Activated CD4-positive, alpha-beta T cell treated with anti-CD3 and anti-CD28 coated beads, Interleukin-10, Interleukin-2, amounts not matched to agents 100 ng/mL and 50 ng/mL, durations not matched to agents 16 hours and 8 hours (primary cell): Measurements from ENCODE around the gene FAM90A26.
"Not testable (repeated sequence)": the region's sequence is repeated elsewhere in the genome, so short reads cannot be mapped to it uniquely, and the experiment has no call there.

Experiments used
- DNase-seq: peaks from one replicate; pipeline ENCODE4 v3.0.0-alpha.2; 2020

Gene FAM90A26, protein sequence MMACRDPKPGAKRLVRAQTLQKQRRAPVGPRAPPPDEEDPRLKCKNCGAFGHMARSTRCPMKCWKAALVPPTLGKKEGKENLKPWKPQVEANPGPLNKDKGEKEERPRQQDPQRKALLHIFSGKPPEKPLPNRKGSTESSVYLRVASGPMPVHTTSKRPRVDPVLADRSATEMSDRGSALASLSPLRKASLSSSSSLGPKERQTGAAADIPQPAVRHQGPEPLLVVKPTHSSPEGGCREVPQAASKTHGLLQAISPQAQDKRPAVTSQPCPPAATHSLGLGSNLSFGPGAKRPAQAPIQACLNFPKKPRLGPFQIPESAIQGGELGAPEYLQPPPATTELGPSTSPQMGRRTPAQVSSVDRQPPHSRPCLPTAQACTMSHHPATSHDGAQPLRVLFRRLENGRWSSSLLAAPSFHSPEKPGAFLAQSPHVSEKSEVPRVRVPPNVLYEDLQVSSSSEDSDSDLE

DNA sequence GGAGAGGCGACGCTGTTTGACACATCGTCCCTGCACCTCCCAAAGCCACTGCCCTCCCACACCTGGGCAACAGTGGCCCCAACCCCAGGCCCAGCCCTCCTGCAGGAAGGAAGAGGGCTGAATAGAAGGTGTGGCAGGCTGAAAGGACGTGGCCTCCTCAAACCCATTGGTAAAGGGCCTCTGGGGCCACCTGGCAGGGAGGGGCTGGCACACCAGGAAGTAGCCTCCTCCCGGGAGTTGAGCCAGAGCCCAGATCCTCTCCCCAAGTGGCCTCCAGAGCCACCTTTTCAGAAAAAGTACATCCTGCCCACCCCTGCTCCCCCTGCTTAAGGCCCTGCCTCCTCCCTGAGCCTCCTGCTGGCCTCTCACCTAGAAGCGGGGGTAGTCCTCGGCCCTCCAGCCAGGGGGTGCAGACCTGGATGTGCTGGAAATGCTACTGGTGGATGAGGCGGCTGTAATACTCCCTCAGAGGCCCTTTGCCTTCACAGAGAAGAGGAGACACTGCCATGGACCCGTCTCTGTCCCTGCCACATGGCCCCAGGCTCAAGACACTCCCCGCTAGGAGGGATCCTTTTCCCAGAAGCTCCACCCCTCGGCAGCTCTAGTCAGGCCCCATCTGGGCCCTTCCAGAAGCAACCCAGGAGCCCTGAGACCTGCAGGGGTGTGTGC, at the start of gene FAM90A26:
TSS of gene FAM90A26 (plus strand) at position 619 of the 669 bp plus-strand sequence. CDS start 2,764 bp downstream, outside the sequence.
- not testable (repeated sequence) for DNase-seq

DNA sequence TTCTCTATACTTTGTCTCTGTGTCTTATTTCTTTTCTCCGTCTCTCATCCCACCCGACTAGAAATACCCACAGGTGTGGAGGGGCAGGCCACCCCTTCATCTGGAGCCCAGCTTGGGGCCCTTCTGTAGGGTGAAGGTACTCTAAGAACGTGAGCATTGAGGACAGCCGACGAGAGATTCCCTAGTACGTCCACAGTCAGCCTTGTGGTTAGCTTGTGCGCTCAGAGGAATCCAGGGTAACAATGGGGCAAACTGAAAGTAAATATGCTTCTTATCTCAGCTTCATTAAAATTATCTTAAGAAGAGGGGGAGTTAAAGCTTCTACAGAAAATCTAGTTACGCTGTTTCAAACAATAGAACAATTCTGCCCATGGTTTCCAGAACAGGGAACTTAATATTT, 47.5 kb upstream of the FAM90A26 start:
- not testable (repeated sequence) for DNase-seq

DNA sequence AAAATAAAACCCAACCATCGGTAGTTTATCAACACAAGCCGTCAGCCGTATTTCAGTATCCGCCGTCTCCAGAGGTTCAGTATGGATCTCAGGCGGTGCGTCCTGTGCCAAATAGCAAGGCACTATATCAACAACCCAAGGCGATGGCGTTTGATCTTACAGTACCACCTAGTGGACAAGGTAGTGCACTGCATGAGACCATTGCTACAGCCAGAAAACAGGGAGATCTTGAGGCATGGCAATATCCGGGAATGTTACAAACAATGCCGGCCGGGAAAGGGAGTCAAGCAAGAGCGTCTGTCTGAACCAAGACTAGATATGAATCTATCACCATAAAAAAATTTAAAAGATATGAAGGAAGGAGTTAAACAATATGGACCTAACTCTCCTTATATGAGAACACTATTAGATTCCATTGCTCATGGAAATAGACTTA, 46.6 kb upstream of the FAM90A26 start:
- DNase-seq: peak; percentile 56

DNA sequence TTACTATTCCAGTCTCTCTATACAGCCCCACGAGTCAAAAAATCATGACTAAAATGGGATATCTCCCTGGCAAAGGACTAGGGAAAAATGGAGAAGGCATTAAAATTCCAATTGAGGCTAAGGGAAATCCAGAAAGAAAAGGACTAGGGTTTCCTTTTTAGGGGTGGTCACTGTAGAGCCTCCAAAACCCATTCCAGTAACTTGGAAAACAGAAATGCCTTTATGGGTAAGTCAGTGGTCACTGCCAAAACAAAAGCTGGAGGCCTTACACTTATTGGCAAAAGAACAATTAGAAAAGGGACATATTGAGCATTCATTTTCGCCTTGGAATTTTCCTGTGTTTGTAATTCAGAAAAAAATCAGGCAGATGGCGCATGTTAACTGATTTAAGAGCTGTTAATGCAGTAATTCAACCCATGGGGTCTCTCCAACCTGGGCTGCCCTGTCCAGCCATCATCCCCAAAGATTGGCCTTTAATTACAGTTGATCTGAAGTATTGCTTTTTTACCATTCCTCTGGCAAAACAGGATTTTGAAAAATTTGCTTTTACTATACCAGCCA, 44.5 kb upstream of the FAM90A26 start:
- DNase-seq: not testable (repeated sequence)

DNA sequence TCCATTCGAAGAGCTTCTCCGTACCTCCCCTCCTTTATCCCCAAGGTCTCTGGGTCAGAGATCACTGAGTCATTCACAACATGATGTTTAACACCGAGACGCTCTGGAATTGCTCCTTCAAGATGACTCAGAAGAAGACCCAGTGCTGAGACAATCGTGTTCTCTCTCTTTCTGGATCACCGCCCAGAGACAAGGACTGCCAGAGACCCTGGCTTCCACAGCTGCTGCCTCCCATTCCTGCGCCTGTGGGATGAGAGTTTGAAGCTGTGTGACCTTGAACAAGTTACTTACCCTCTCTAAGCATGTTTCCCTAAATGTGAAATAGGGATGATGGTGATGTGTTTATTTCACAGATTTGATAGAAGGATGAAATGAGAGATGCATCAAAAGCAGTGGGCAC, 38.8 kb upstream of the FAM90A26 start:
- not testable (repeated sequence) for DNase-seq

DNA sequence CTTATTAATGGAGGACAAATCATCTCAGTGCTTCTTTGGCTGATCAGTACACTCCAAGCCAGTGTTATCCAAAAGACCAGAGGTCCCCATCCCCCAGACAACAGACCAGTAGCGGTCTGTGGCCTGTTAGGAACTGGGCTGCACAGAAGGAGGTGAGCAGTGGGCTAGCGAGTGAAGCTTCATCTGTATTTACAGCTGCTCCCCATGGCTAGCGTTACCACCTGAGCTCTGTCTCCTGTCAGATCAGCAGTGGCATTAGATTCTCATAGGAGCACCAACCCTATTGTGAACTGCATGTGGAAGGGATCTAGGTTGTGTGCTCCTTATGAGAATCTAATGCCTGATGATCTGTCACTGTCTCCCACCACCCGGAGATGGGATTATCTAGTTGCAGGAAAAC, 37.4 kb upstream of the FAM90A26 start:
- not testable (repeated sequence) for DNase-seq

DNA sequence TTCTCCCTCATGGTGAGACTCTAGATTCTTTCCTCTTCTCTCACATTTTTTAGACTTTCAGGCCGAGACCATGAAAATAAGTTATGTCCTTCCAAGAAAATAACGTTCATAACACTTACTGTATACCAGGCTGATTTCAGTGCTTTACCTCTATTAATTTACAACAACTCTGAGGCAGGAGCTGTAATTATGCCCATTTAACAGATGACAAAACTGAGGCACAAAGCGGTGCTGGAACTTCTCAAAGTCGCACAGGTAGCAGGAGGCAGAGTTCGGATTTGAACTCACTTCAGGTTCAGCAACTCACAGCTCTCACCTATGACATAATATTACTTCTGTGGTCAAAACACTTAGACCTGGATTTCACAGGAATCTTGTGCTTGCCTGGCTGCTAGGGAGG, 36.2 kb upstream of the FAM90A26 start:
- not testable (repeated sequence) for DNase-seq

DNA sequence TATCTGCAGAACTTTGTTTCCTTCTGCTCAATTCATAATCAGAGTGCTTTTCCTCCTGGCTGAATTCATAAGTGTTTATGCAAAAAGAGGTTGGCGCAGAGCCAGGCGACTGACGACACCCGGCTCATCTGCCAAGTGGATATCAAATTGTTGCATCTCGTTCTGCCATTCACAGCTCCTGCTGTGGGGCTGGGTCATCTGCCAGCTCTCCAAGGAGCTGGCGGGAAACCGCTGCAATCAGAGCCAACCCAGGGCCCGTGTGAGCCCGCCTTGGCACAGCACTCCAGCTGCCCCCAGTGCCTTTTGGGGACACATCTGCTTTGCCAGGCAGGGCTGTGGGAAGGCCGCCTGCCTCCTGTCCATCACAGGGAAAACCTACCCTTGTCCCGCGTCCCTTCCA, 35.7 kb upstream of the FAM90A26 start:
- DNase-seq: not testable (repeated sequence)

DNA sequence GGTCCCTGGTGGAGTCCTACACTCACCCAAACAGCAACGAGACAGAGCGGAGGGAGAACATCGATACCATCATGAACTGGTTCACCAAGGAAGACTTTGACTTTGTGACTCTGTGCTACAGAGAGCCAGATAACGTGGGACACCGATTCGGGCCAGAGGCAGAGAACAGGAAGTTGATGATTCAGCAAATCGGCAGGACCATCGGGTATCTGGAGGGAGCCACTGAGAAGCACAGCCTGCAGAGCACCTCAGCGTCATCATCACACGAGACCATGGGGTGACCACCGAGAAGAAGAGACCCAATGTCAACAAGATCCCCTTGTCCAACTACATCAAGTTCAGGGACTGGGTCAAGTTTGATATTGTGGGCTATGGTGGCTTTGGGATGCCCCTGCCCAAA, 29.2 kb upstream of the FAM90A26 start:
- not testable (repeated sequence) for DNase-seq

DNA sequence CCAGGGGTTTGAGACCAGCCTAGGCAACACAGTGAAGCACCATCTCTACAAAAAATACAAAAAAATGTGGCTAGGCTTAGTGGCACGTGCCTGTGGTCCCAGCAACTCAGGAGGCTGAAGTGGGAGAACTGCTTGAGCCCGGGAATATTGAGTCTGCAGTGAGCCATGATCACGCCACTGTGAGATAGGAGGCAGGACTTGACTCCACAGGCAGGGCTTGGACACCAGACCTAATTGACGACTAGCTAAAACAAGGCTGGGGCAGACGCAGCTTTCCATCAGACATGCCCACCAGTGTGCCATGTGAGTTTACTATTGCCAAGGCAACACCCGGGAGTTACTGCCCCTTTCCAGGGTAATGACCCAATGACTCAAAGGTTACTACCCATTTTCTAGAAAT, 27.4 kb upstream of the FAM90A26 start:
- DNase-seq: not testable (repeated sequence)

DNA sequence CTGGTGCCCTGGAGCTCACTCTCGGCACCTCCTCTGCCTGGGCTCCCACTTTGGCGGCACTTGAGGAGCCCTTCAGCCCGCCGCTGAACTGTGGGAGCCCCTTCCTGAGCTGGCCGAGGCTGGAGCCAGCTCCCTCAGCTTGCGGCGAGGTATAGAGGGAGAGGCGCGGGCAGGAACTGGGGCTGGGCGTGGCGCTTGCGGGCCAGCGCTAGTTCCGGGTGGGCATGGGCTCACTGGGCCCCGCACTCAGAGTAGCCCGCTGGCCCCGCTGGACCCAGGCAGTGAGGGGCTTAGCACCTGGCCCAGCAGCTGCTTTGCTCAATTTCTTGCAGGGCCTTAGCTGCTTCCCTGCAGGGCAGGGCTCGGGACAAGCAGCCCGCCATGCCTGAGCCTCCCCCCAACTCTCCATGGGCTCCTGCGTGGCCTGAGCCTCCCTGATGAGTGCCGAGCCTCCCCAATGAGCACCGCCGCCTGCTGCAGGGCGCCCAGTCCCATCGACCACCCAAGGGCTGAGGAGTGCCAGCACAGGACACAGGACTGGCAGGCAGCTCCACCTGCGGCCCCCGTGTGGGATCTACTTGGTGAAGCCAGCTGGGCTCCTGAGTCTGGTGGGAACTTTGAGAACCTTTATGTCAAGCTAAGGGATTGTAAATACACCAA, 26.7 kb upstream of the FAM90A26 start:
- DNase-seq: no peak

DNA sequence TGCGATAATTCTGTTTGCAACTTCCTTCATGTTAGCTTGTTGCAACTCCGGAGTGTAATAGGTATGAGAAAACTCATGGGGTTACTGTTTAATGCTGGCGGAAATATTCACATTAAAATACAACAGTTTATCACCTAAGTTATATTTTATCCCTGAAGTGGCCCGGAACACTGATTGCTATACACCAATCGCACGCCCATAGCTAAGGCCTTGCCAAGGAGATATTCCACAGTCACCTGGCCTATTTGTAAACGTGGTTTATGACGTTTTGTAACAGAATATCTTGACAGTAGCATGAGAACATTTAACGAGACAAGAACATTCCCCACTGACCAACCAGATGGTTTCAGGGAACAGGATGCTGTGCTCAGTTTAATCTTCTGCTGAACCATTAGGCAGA, 23.2 kb upstream of the FAM90A26 start:
- no peak for DNase-seq

DNA sequence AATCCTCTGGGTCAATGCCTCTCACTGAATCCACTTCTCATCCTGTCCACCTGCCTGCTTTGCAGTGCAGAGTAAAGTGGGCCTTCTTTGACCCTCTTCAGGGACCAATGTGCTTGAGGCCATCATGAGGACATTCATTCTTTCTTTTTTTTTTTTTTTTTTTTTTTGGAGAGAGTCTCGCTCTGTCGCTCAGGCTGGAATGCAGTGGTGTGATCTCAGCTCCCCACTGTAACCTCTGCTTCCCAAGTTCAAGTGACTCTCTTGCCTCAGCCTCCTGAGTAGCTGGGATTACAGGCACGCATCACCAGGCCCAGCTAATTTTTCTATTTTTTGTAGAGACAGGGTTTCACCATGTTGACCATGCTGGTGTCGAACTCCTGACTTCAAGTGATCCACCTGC, 22.8 kb upstream of the FAM90A26 start:
- DNase-seq: not testable (repeated sequence)

DNA sequence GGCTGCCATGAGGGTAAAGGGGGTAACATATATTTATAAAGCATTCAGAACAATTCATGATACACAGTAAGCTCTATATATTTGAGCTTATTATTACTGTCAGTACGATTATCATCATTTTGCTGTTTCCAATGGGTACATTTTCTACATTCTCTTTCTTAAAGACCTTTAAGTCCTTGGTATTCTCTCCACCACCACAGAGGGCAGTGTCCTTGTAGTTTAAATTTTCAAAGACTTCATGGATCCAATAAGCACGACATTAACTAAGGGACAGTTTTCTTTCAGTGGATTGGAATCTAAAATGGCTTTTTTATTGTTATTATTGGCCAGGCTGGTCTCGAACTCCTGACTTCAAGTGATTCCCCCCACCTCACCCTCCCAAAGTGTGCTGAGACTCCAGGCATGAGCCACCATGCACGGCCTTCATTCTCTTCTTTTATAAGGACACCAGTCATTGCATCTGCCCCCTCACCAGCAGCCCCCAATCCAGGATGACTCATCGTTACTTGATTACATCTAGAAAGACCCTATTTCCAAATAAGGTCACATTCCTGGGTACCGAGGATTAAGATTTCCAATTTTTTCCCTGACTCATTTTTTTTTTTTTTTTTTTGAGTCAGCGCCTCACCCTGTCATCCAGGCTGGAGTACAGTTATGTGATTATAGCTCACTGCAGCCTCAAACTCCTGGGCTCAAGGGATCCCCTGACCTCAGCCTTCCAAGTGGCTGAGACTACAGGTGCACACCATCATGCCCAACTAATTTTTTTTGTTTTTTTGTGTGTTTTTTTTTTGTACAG, 21.4 kb upstream of the FAM90A26 start:
- DNase-seq: not testable (repeated sequence)

DNA sequence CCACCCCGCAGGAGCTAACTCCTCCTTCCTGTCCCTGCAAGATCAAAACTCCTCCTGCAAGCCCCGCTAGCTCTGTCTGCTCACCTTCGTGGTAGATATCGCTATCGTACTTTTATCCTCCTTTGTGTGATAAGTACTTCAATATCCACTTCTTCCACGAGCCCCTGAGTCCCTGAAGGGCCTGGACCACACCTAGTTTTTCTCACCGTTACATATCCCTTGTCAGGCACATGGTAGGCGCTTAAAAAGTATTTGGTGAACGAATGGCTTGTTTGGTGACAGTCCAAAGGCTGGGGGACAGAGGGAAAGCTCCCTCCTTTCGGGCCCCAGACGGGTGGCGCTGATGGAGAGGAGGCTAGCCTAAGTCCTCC, 18.4 kb upstream of the FAM90A26 start:
- not testable (repeated sequence) for DNase-seq

DNA sequence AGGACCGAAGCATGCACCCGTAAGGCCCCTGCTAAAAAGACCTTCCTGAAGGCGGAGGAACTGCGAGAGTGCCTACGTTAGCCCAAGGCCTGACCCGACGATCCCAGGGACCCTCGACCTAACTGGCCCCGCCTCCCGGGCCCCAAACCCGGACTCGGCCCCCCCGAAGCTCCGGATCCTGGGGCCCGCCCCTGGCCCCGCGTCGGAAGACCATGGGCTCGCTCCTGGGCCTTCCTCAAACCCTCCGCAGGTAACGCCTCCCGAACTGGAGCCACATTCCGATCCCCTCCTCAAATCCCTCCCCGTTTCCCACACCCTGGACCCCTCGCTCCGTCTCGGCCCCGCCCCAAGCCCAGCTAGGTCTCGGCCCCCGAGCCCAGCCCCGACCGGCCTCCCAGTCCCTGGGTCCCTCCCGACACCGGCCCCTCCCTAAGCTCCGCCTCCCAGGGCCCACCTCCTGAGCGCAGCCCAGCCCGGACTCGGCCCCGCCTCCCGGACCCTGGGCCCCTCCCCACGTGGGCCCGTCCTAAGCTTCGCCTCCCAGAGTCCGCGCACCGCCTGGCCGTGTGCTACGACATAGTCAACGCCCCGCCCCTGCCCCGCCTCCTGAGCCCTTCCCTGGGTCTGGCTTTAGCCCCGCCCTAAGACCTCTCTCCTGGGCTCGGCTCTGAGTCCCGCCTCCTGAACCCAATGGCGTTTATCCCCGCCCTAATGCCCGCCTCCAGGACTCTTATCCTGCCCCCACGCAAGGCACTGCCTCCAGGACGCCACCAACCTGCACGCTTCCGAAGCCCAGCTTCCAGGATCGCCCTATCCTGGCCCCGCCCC, 17.8 kb upstream of the FAM90A26 start:
- peak; percentile 97 for DNase-seq

DNA sequence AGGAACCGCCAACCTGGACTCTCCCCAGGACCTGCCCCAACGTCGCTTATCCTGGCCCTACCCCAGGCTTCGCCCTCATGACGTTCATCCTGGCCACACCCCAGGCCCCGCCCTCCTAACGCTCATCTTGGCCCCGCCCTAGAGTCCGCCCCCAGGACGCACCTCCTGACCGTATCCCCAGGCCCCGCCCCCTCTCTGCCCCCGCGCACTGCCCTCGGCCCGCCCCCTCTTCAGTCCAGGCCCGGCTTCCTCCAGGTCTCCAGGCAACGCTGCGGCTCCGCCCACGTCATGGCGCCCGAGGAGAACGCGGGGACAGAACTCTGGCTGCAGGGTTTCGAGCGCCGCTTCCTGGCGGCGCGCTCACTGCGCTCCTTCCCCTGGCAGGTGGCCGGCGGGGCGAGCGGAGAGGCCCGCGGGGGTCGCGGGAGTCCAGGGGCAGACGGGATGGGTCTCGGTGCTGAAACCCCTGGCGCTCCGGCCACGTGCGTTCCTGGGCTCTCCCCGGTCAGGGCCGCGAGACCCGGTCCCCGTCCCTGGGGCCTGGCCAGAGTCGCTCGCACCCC, 17.1 kb upstream of the FAM90A26 start:
- peak; percentile 96 for DNase-seq

DNA sequence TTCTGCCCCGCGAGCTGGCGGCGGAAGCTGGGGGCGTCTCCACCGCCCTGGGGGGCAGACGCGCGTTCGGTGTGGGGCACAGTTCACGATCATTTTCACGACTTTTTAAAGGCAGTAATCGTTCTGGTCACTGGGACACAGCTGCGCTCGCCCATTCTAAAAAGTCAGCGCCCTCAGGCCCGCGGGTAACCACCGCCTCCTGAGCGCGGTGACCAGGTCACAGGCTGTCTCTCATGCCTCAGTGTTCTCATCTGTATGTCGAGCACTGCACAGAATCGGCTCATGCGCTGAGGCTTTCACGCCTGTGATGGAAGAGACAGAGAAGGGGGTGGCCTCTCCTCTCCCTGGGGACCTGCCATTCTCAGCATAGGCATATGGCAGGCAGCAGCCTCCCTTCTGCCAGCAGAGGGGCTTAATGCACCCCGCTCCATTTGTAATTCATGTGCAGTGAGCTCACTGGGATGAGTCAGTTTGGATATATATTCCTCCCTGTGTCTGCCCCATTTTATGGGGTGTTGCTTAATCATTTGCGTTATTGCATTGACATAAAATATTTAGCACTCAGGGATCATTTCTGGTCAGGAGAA, 16.5 kb upstream of the FAM90A26 start:
- DNase-seq: peak; percentile 8

DNA sequence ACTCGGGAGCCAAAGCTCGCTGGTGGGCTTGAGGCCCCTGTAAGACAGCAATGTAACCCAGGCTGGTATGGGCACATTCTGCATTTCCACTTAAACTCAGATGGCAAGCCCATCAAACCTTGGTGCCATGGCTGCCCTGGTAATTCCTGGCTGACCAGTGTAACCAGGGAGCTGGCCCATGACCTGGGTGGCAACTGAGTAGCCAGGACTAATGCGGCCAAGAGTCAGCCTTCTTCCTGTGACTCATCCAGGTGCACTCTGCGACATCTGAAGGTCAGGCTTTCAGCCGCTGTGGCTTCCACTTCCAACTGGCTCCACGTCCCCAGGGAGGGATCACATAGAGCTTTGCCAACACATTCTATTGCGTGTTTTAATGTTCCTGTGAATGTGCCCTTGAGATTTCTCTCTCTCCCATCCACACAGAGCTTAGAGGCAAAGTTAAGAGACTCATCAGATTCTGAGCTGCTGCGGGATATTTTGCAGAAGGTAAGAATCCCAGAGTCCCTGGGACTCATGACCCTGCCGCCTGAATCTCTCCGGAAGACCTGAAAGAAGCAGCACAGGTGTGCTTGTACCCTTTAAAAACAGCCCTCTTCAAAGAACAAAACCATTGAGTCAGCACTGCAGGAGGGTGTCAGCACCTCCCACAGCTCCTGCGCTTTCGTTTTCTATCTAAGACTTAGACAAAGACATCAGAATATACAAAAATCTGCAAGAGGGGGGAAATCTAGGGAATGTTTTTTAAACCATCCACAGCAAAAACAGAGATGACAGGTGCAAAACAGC, 14.9 kb upstream of the FAM90A26 start:
- peak; percentile 23 for DNase-seq

DNA sequence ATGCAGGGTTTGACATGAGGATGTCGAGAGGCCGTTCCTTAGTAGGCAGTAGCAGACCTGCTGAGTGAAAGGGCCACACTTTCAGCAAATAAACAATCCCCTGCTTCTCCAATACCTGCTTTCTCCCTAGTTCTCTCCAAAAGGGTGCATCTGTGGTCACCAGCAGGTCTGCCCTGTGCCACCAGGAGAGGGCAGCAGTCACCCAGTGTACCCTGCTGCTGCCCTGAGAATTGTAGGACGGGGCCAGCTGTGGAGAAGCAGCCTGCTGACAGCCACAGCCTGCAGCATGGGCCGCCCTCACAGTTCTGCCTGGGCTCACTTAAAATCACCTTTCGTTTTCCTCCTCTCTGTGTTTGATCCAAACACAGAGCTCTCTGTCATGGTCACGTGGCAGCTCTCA, 11.8 kb upstream of the FAM90A26 start:
- DNase-seq: not testable (repeated sequence)
